Measurements from ENCODE around the gene TMSB15C.
"Not testable (repeated sequence)": the region's sequence is repeated elsewhere in the genome, so short reads cannot be mapped to it uniquely, and the experiment has no call there.

GRCh38 chrX:104110491-104111240 is 34.6 kb upstream of the TMSB15C start:
- not testable (repeated sequence) for TF ChIP-seq CTCF, POLR2A (IDR thresholded peaks at IDR 0.05)

All from gastroesophageal sphincter (tissue), 3 donors.